HT-29 (cell line): Measurements from ENCODE around the gene MPRIP. TPM values are rescaled to one million over a fixed set of nuclear protein-coding genes. Genes with fewer than 3 reads are reported as not detected.

Experiments
- DNase-seq: peaks from one replicate; pipeline ENCODE4 v3.0.0-alpha.2; 2015; ENCODE audit warnings: low spot score
- total RNA-seq: library from RNA; depleted of rRNA; stranded (reverse); fragments of >200 nt; shearing (Covaris generic); gene quantifications from 2 replicates; pipeline ENCODE4 v1.2.3, GENCODE V29; 2014

The MPRIP gene
- total RNA-seq, 1 experiment from 2014 or later = 162 TPM

DNA sequence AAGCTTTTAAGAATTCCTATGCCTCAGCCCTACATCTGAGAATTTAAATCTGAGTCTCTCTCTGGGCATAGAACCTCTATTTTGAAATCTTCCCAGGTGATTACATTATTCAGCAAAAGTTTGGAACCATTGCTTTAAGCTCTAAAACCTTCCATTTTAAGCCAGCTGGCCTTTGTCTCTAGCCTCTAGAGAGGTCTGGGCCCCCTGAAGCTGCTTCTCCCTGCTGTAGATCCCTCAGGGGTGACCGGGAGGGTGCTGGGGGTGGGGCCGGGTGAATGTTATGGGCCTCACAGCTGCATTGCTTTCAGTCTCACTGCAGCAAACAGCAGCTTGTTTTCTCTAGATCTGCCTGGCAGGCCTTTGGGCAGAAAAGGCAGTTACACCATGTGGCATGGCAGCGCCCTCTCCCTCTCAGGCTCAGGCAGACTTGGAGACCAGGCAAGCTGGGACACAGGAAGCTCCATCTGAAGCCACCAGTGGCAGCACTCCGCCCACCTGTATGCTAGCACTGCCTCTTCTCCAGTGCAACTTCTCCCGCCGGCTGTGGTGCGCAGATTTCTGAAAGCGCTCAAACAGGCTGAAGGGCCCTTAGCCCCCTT is 66.3 kb downstream of the MPRIP start:
- peak; percentile 60 for DNase-seq

GRCh38 chr17:17109256-17109655 is 67.0 kb downstream of the MPRIP start:
- DNase-seq = peak; percentile 63

DNA sequence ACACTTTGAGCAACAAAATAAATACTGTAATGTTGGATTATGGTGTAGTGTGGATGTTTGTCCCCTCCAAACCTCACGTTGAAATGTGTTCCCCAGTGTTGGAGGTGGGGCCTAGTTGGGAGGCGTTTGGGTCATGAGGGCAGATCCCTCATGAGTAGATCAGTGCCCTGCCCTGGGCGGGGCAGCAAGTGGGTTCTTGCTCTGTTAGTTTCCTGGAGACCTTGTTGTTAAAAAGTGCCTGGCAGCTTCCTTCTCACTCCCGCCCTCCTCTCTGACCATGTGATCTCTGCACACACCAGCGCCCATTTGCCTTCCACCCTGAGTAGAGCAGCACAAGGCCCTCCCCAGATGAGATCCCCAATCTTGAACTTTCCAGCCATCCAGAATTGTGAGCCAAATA is 67.7 kb downstream of the MPRIP start:
- DNase-seq = peak; percentile 68

DNA sequence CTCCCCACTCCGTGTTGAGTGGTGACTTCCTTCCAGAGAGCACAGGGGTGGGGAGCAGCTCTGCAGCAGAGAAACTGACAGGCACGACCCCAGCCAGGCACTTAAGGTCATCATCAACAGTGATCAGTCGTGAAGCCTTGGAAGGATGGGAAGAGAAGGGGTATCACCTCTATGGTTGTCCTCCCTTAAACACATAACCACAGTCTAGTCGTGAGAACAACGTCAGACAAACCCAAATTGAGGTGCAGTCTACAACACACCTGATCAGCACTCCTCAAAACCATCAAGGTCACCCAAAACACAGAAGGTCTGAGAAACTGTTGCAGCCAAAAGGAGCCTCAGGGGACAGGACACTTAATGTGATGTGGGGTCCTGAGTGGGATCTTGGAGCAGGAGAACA is 68.3 kb downstream of the MPRIP start:
- no peak for DNase-seq

GRCh38 chr17:17111401-17112393 is 69.4 kb downstream of the MPRIP start:
- no peak for DNase-seq

- DNase-seq = no peak
These were observed 70.5 kb downstream of the MPRIP start for GRCh38 chr17:17112628-17113200.

GRCh38 chr17:17114592-17115225 is 72.5 kb downstream of the MPRIP start:
- DNase-seq = no peak

GRCh38 chr17:17115620-17116019 is 73.4 kb downstream of the MPRIP start:
- DNase-seq = no peak

DNA sequence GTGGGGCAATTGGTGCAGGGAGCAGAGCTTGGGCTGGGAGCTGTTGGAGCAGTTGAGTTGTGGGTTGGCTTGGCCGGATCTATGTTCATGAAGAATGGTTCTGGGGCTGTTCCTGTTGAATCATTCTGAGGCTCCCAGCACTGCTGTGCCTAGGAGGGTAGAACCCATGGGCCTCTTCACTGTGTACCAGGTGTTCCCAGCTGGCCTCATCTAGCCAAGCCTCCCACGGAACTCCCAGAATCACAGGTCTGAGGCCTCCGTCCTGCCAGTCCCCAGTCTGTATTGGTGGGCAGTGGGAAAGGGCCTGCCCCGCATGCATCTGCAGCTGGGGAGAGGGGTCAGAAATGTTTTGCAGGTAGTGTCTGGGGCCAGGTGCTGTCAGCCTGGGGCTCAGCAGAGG is 74.1 kb downstream of the MPRIP start:
- no peak for DNase-seq

GRCh38 chr17:17117923-17118322 is 75.7 kb downstream of the MPRIP start:
- no peak for DNase-seq

- no peak for DNase-seq
These were observed 76.1 kb downstream of the MPRIP start for GRCh38 chr17:17118399-17118798.

DNA sequence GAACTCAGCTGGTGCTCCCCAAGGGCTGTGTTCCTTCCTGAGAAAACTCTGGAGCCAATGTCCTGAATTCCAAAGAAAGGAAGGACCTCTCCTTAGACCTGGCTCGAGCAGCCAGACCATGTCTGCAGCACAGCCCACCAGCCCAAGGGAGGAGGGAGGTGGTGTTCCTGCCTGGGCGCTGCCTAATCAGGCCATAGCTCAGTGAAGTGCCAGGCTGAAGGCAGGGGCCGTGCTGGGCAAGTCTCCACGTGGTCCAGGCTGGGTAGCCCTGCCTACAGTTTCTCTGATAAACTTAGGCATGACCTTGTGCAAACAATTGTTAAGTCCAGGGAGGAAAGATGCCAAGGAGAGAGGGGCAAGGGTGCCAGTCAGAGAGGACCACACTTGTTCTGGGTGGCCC is 76.8 kb downstream of the MPRIP start:
- no peak for DNase-seq

GRCh38 chr17:17119533-17119932 is 77.3 kb downstream of the MPRIP start:
- DNase-seq = no peak

GRCh38 chr17:17120294-17120693 is 78.0 kb downstream of the MPRIP start:
- no peak for DNase-seq

- DNase-seq = no peak
These were observed 78.4 kb downstream of the MPRIP start for GRCh38 chr17:17120701-17121100.

DNA sequence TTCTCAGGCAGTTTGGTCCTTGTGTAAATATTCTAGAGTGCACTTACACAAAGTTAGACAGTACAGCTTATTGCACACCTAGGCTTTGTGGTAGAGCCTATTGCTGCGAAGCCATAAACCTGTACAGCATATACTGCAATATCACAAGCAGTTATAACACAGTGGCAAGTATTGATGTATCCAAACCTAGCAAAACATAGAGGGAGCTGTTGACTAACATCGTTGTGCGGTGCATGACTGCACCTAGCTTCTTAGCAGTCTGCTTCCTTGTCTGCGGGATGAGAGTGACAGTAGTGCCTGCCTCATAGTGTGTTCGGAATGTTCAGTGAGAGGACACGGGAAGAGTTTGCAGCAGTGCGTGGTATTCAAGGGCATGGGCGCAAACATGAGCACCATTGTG is 78.9 kb downstream of the MPRIP start:
- DNase-seq = no peak

GRCh38 chr17:17122781-17123483 is 80.7 kb downstream of the MPRIP start:
- DNase-seq = no peak

DNA sequence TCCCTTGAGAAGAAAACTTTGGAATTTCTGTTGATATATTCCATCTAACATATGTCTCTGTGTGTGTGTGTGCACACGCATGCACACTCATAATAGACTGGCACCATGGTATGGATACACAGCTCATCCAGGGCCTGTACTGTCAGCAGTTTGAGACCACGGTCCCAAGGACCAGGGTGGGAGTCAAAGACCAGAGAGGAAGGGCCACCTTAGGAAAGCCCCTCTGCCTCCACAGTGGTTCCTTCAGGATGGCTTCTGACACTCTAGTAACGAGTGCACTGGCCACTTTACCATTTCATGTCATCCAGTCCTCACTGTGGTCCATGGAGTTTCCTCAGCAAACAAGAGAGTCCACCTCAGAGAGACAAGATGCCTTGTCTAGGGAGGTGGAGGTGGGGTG is 82.1 kb downstream of the MPRIP start:
- DNase-seq = no peak

- DNase-seq = no peak
These were observed 83.2 kb downstream of the MPRIP start for GRCh38 chr17:17125136-17126084.
